Subcutaneous abdominal adipose tissue (tissue), 5 donors: ENCODE measurements around the gene TUSC7.

Source experiments
- H3K27ac ChIP-seq: one replicate; pipeline ENCODE4 v1.7.0; 2013; ENCODE audit warnings: low read depth, mild to moderate bottlenecking, inconsistent platforms, low read length, moderate library complexity
- H3K27me3 ChIP-seq, 5 donors: one replicate each; pipeline ENCODE4 v1.7.0; 2013; ENCODE audit warnings: low read length in 5 of 5, inconsistent platforms in 1 of 5; ENCODE audit not compliant: control insufficient read depth in 5 of 5, insufficient read depth in 4 of 5
- H3K36me3 ChIP-seq, 5 donors: one replicate each; pipeline ENCODE4 v1.7.0; 2013; ENCODE audit warnings: low read length in 5 of 5; ENCODE audit not compliant: control insufficient read depth in 5 of 5, insufficient read depth in 5 of 5
- H3K4me1 ChIP-seq, 5 donors: one replicate each; pipeline ENCODE4 v1.7.0; 2013; ENCODE audit warnings: low read length in 5 of 5, mild to moderate bottlenecking in 3 of 5, moderate library complexity in 1 of 5; ENCODE audit not compliant: control insufficient read depth in 5 of 5, insufficient read depth in 5 of 5
- H3K4me3 ChIP-seq, 5 donors: one replicate each; pipeline ENCODE4 v1.7.0; 2013; ENCODE audit warnings: low read length in 5 of 5, low read depth in 1 of 5
- H3K9ac ChIP-seq, 5 donors: one replicate each; pipeline ENCODE4 v1.7.0; 2013; ENCODE audit warnings: low read length in 5 of 5, mild to moderate bottlenecking in 4 of 5, moderate library complexity in 3 of 5
- H3K9me3 ChIP-seq, 5 donors: one replicate each; pipeline ENCODE4 v1.7.0; 2013; ENCODE audit warnings: low read length in 5 of 5; ENCODE audit not compliant: control insufficient read depth in 5 of 5
- donor health status: healthy.
- donor health status: healthy.
- donor health status: healthy.
- donor health status: healthy.
- donor health status: healthy.

TUSC7 gene

GRCh38 chr3:116757315-116757714 is 47.7 kb downstream of the TUSC7 start:
- H3K9me3 ChIP-seq = no peaks in the 10 kb centered on the region
- no peak overlapping the region for H3K27ac ChIP-seq
- no peak overlapping the region for H3K9ac ChIP-seq
- peaks cover 0 to 4% (median 0%) of the 10 kb centered on the region in 5 donors for H3K27me3 ChIP-seq
- H3K4me1 ChIP-seq = peaks cover 0 to 4% (median 3%) of the 10 kb centered on the region in 5 donors
- no peak overlapping the region for H3K4me3 ChIP-seq
- H3K36me3 ChIP-seq = no peaks in the 10 kb centered on the region

GRCh38 chr3:116759316-116759715 is 49.7 kb downstream of the TUSC7 start:
- no peak overlapping the region for H3K27ac ChIP-seq
- H3K27me3 ChIP-seq = peaks cover 0 to 4% (median 0%) of the 10 kb centered on the region in 5 donors
- no peaks in the 10 kb centered on the region for H3K9me3 ChIP-seq
- peaks cover 0 to 4% (median 3%) of the 10 kb centered on the region in 5 donors for H3K4me1 ChIP-seq
- H3K36me3 ChIP-seq = no peaks in the 10 kb centered on the region
- no peak overlapping the region for H3K4me3 ChIP-seq
- H3K9ac ChIP-seq = no peak overlapping the region
